GM13976 (cell line): Measurements from ENCODE around the gene CHURC1.
A peak's percentile ranks its signal among the peaks of the same experiment; 100 is the strongest.

Experiments used
- DNase-seq: peaks from one replicate; pipeline ENCODE4 v3.0.0; 2012; ENCODE audit warnings: low spot score
- in situ Hi-C: fragments of 300-500 bp; cut with MboI; formaldehyde crosslinking; loops from one replicate; pipeline ENCODE4 v1.12.0; 2022; ENCODE audit warnings: low sequenced_read_pairs, mixed read lengths, inconsistent platforms; ENCODE audit not compliant: unreplicated experiment
- TF ChIP-seq, protein P1 (sequence below): IDR thresholded peaks from 2 replicates; pipeline ENCODE4 v1.5.1; 2012; ENCODE audit warnings: borderline replicate concordance, mild to moderate bottlenecking; ENCODE audit not compliant: insufficient read depth; ENCODE audit errors: extremely low read depth, missing control alignments, control extremely low read depth

The CHURC1 gene

DNA sequence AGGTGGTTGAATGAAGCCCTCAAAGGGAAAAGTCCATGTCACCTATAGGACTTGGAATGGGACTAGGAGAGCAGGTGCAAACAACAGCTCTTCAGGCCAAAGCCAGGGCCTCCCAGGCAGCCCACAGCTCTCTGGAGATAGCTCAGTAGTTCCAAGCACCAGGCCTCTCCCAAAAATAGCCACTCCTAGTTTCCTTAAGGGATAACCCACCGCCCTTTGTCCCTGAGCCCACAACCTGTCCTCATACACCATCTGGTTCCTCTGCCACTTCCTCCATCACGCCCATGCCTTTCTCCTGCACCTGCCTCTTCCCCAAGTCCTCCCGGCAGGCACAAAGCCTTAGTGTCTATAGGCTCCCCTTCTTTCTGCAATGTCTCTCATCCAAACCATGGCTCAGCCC, 55.8 kb downstream of the CHURC1 start:
- in situ Hi-C loops = no loop called here
- no peak for DNase-seq
- TF ChIP-seq, protein P1, sequence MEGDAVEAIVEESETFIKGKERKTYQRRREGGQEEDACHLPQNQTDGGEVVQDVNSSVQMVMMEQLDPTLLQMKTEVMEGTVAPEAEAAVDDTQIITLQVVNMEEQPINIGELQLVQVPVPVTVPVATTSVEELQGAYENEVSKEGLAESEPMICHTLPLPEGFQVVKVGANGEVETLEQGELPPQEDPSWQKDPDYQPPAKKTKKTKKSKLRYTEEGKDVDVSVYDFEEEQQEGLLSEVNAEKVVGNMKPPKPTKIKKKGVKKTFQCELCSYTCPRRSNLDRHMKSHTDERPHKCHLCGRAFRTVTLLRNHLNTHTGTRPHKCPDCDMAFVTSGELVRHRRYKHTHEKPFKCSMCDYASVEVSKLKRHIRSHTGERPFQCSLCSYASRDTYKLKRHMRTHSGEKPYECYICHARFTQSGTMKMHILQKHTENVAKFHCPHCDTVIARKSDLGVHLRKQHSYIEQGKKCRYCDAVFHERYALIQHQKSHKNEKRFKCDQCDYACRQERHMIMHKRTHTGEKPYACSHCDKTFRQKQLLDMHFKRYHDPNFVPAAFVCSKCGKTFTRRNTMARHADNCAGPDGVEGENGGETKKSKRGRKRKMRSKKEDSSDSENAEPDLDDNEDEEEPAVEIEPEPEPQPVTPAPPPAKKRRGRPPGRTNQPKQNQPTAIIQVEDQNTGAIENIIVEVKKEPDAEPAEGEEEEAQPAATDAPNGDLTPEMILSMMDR = no peak

DNA sequence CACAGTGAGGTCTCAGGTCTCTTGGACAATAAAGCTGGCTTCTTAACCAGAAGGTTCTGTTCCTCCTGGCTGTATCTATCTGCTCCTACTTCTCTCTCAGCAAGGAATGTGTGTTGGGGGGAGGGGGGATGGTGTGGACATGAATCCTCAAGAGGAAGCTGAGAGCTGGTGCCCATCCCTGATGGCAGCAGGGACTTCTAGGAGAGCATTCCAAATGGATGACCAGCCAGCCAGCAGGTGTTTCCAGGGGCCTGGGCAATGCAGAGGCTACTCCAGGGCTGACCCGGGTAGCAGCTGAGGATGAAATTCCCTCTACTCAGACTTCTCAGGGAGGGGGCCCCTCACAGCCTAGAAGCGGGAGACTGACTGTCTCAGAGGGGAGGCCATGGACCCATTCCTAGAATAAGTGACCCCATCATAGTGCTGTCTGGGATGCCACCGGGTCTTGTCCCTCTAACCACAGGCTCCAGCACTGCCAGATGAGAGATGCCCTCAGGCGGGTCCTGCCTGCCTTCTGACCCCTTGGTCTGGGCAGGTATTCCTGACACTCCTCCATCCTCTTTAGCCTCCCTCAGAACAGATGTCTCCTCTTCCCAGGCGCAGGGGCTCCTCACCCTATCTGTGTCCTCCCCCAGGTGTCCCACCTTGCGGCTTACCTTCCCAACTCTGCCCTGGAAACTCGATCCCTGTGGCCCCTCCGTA, 56.7 kb downstream of the CHURC1 start:
- no peak for DNase-seq
- in situ Hi-C loops = no loop called here
- TF ChIP-seq, protein P1 = no peak

DNA sequence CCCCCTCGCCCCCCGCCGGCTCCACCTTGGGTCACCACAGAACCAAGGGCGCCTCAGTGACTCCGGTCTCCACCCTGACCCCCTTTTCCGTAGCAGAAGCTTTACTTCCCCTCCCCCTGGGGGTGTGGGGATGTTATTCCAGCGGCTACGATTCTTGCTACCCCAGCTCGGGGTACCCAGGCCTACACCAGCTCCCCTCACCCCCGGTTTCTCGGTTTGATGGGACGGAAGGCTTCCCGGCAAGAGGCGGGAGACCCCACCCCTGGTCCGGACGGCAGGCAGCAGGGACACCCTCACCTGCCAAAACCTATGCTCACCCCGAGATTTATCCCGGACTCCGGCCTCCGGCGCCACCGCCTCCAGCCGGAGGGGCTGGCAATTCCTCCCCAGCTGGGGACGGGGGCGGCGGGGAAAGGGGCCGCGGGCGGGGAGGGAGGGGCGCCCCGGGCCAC, 57.3 kb downstream of the CHURC1 start:
- DNase-seq = peak; percentile 46
- in situ Hi-C loops = no loop called here
- TF ChIP-seq, protein P1 = no peak

DNA sequence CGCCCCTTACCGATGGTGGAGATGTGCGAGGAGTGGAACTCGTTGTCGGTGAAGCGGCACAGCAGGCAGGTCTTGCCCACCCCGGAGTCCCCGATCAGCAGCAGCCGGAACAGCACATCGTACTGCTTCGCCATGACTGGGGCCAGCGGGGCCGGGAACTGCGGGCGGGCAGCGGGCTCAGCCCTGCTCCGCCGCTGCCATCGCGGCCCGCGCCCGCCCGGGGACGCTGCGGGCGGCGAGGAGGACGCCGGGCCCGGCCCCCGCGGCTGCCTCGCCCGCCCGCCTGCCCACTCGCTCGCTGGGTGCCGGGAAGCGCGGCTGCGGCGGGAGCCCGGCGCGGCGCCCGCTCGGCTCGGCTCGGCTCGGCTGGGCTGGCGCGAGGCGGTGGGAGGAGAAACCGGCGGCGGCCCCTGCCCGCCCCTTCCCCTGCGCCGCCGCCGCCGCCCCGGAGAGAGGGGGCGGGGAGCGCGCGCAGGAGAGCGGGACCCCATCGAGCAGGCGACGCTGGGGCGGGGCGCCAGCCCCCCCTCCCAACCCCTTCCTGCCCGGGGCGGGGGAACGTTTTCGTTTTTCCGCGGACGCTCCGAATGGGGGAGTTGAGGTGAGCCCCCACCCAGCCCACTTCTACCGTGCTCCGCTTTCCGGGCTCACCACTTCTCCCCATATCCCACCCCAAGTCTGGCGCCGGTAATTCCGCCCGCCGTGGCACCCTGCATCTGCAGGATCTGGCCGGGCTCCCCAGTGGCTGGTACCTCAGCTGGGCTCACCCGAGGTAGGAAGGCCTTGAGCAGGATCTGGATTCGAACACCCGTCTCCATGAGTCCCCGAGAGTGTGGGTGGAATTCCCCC, 57.9 kb downstream of the CHURC1 start, which contains the start of gene RAB15:
Gene RAB15, minus strand, starts transcription at position 394 of the 849 bp plus-strand sequence. Its CDS starts 260 bp downstream, at position 134.
- in situ Hi-C loops = no loop called here
- TF ChIP-seq, protein P1 = no peak
- peak; percentile 75 for DNase-seq

DNA sequence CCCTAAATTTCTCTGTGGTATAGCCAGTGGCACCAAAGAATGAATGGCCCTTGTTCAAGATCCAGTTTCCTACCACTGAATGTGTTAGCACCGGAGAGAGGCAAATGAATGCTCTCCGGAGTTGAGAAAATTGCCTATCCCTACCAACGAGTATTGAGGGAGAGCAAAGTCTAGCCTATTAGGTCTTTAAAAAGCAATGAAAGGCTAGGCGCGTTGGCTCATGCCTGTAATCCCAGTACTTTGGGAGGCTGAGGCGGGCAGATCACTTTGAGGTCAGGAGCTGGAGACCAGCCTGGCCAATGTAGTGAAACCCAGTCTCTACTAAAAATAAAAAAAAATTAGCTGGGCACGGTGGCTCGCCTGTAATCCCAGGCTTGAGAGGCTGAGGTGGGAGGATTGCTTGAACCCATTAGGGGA, 58.8 kb downstream of the CHURC1 start:
- in situ Hi-C loops = no loop called here
- TF ChIP-seq, protein P1 = no peak
- DNase-seq = no peak

DNA sequence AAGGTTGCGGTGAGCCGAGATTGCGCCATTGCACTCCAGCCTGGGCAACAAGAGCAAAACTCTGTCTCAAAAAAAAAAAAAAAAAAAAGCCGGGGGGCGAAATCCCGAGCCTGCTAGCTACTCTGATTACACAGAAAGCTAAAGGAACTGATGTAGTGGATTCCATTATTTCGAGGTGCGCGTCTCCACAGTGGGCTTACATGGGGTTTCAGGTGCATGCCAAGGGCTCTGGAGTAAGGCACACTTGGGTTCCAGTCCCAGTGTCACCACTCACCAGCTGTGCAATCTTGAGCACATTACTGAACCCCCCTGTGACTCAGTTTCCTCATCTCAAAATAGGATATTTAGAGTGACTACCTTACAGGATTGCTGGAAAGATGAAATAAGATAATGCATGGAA, 59.6 kb downstream of the CHURC1 start:
- DNase-seq = no peak
- in situ Hi-C loops = no loop called here
- TF ChIP-seq, protein P1 = no peak
